SK-N-SH (cell line): ENCODE results near the gene ADAMTS20.

ENCODE experiments used
- CTCF ChIP-seq: fragments of 200-600 bp; sonication (generic); IDR thresholded peaks from 2 replicates; pipeline ENCODE4 v1.6.1; 2017; ENCODE audit warnings: antibody characterized with exemption, mild to moderate bottlenecking, moderate library complexity
- GATA2 ChIP-seq: sonication (generic); formaldehyde crosslinking; IDR thresholded peaks from 2 replicates; pipeline ENCODE4 v1.5.0; 2020; ENCODE audit warnings: mild to moderate bottlenecking, missing genetic modification reagents
- YY1 ChIP-seq: IDR thresholded peaks from 2 replicates; pipeline ENCODE4 v1.4.0; 2012; ENCODE audit warnings: low read depth, mild to moderate bottlenecking

- TF ChIP-seq CTCF (no peak), YY1 (no peak), GATA2 (CRISPR knock-in tag) (no peak)
These were observed 7.3 kb downstream of the ADAMTS20 start for GRCh38 chr12:43544703-43545102.
